Ishikawa (cell line): ENCODE data around the gene XPO6.

ENCODE experiments used
- CEBPB ChIP-seq: IDR thresholded peaks from 2 replicates; pipeline ENCODE4 v1.6.1; 2012
- CREB1 ChIP-seq: IDR thresholded peaks from 2 replicates; pipeline ENCODE4 v1.6.1; 2012; ENCODE audit warnings: low read depth
- EGR1 ChIP-seq: IDR thresholded peaks from 2 replicates; pipeline ENCODE4 v1.6.1; 2012
- EP300 ChIP-seq: IDR thresholded peaks from 2 replicates; pipeline ENCODE4 v1.6.1; 2012; ENCODE audit warnings: borderline replicate concordance
- FOXM1 ChIP-seq: IDR thresholded peaks from 2 replicates; pipeline ENCODE4 v1.6.1; 2012; ENCODE audit warnings: low read depth, borderline replicate concordance
- NFIC ChIP-seq: IDR thresholded peaks from 2 replicates; pipeline ENCODE4 v1.6.1; 2012
- RAD21 ChIP-seq: IDR thresholded peaks from 2 replicates; pipeline ENCODE4 v1.6.1; 2012; ENCODE audit warnings: low read depth
- TAF1 ChIP-seq: IDR thresholded peaks from 2 replicates; pipeline ENCODE4 v1.6.1; 2012; ENCODE audit warnings: low read depth, mild to moderate bottlenecking
- TCF12 ChIP-seq: IDR thresholded peaks from 2 replicates; pipeline ENCODE4 v1.6.1; 2012; ENCODE audit warnings: low read depth
- TEAD4 ChIP-seq: IDR thresholded peaks from 2 replicates; pipeline ENCODE4 v1.6.1; 2012
- YY1 ChIP-seq: IDR thresholded peaks from 2 replicates; pipeline ENCODE4 v1.6.1; 2012; ENCODE audit warnings: low read depth
- ZBTB7A ChIP-seq: IDR thresholded peaks from 2 replicates; pipeline ENCODE4 v1.6.1; 2012; ENCODE audit warnings: low read depth
- TF ChIP-seq, protein P1 (sequence below): IDR thresholded peaks from 2 replicates; pipeline ENCODE4 v1.6.1; 2012
- TF ChIP-seq, protein P2 (sequence below): IDR thresholded peaks from 2 replicates; pipeline ENCODE4 v1.6.1; 2012; ENCODE audit warnings: low read depth, mild to moderate bottlenecking

DNA sequence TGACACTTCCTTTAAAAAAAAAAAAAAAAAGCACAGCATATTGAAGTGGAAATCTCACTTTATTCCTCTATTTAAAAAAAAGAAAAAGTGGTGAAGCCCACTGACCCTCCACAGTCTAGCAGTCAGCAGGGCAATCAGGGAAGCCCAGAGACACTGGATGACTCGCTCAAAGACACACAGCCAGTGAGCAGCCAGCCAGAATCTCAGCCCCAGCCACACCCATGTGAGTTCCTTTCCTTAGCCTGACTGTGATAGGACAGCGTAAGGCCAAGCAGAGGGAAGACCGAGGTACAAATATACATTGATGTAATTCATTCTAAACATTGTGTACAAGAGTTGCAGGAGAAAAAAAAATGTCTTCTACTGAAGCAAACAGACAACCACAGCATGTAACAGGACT lies 22.5 kb downstream of the XPO6 start:
- TF ChIP-seq, protein P1, sequence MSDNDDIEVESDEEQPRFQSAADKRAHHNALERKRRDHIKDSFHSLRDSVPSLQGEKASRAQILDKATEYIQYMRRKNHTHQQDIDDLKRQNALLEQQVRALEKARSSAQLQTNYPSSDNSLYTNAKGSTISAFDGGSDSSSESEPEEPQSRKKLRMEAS = no peak
- TF ChIP-seq, protein P2, sequence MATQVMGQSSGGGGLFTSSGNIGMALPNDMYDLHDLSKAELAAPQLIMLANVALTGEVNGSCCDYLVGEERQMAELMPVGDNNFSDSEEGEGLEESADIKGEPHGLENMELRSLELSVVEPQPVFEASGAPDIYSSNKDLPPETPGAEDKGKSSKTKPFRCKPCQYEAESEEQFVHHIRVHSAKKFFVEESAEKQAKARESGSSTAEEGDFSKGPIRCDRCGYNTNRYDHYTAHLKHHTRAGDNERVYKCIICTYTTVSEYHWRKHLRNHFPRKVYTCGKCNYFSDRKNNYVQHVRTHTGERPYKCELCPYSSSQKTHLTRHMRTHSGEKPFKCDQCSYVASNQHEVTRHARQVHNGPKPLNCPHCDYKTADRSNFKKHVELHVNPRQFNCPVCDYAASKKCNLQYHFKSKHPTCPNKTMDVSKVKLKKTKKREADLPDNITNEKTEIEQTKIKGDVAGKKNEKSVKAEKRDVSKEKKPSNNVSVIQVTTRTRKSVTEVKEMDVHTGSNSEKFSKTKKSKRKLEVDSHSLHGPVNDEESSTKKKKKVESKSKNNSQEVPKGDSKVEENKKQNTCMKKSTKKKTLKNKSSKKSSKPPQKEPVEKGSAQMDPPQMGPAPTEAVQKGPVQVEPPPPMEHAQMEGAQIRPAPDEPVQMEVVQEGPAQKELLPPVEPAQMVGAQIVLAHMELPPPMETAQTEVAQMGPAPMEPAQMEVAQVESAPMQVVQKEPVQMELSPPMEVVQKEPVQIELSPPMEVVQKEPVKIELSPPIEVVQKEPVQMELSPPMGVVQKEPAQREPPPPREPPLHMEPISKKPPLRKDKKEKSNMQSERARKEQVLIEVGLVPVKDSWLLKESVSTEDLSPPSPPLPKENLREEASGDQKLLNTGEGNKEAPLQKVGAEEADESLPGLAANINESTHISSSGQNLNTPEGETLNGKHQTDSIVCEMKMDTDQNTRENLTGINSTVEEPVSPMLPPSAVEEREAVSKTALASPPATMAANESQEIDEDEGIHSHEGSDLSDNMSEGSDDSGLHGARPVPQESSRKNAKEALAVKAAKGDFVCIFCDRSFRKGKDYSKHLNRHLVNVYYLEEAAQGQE = no peak
- TF ChIP-seq EP300 = no peak
- no peak for TF ChIP-seq TAF1
- TF ChIP-seq FOXM1 = no peak
- no peak for TF ChIP-seq YY1
- TF ChIP-seq CEBPB = no peak
- no peak for TF ChIP-seq RAD21
- TF ChIP-seq NFIC = no peak
- TF ChIP-seq EGR1 = no peak
- no peak for TF ChIP-seq ZBTB7A
- no peak for TF ChIP-seq CREB1
- TF ChIP-seq TCF12 = no peak
- TF ChIP-seq TEAD4 = no peak
